Chondrocyte (in vitro differentiated cells): ENCODE measurements around the gene SLC45A2. TPM values are rescaled to one million over a fixed set of nuclear protein-coding genes. Genes with fewer than 3 reads are reported as not detected.
"Not testable (repeated sequence)": the region's sequence is repeated elsewhere in the genome, so short reads cannot be mapped to it uniquely, and the experiment has no call there.

Experiments
- DNase-seq: peaks from one replicate; pipeline ENCODE4 v3.0.0; 2021; ENCODE audit warnings: mixed read lengths, low spot score
- H3K27ac Mint-ChIP-seq: one replicate; pipeline ENCODE4 v1.8.0; 2021; ENCODE audit warnings: mild to moderate bottlenecking, moderate library complexity, mixed read lengths; ENCODE audit not compliant: unreplicated experiment
- H3K27me3 Mint-ChIP-seq: 2 replicates; pipeline ENCODE4 v1.8.0; 2021; ENCODE audit warnings: low read depth, mixed read lengths
- H3K36me3 Mint-ChIP-seq: 2 replicates; pipeline ENCODE4 v1.8.0; 2021; ENCODE audit warnings: low read depth, mixed read lengths
- H3K4me1 Mint-ChIP-seq: 2 replicates; pipeline ENCODE4 v1.8.0; 2021; ENCODE audit warnings: low read depth, mild to moderate bottlenecking, mixed read lengths
- H3K4me3 Mint-ChIP-seq: one replicate; pipeline ENCODE4 v1.8.0; 2021; ENCODE audit warnings: mild to moderate bottlenecking, moderate library complexity, mixed read lengths; ENCODE audit not compliant: unreplicated experiment
- H3K9me3 Mint-ChIP-seq: 2 replicates; pipeline ENCODE4 v1.8.0; 2021; ENCODE audit warnings: low read depth, mixed read lengths
- long read RNA-seq: library from polyadenylated mRNA; stranded (forward); transcript quantifications from one replicate; pipeline ENCODE4 v2.0.0, GENCODE V29; 2021
- total RNA-seq: library from RNA; stranded (reverse); gene quantifications from 3 replicates; pipeline ENCODE4 v1.2.1, GENCODE V29; 2021
- TF ChIP-seq, protein P1 (sequence below): fragments of 200-600 bp; sonication (generic); IDR thresholded peaks from 2 replicates; pipeline ENCODE4 v1.5.0; 2021; ENCODE audit warnings: antibody characterized with exemption, mild to moderate bottlenecking, moderate library complexity

SLC45A2 gene, protein sequence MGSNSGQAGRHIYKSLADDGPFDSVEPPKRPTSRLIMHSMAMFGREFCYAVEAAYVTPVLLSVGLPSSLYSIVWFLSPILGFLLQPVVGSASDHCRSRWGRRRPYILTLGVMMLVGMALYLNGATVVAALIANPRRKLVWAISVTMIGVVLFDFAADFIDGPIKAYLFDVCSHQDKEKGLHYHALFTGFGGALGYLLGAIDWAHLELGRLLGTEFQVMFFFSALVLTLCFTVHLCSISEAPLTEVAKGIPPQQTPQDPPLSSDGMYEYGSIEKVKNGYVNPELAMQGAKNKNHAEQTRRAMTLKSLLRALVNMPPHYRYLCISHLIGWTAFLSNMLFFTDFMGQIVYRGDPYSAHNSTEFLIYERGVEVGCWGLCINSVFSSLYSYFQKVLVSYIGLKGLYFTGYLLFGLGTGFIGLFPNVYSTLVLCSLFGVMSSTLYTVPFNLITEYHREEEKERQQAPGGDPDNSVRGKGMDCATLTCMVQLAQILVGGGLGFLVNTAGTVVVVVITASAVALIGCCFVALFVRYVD
- total RNA-seq = 0.12 to 0.51 TPM in 2 of 3 replicates, not detected in the other
- long read RNA-seq = 0 reads

DNA sequence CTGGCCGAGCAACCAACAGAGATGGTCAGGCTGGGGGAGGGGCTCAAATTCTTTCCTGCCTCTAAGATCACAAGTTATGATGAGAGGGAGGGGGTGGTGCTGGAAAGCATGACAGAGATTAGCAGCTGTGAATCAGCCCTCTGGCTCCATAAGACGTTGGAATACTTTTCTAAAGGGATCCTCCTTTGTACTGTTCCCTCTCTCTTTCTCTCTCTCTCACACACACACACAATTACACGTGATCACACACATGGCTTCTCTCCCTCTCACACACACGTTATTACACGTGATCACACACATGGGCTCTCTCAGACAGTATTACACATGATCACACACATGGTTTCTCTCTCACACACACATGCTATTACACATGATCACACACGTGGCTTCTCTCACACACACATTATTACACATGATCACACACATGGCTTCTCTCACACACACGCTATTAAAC lies at the start of gene SLC45A2:
SLC45A2 (minus strand) TSS at position 23 of the 454 bp plus-strand sequence. CDS start 110 bp downstream, outside the sequence.
- Mint-ChIP-seq H3K27me3 (no peaks in the 10 kb centered on the region), H3K4me1 (peaks cover 2% of the 10 kb centered on the region), H3K9me3 (no peaks in the 10 kb centered on the region), H3K4me3 (no peak within 1 kb of the TSS), H3K36me3 (peaks cover 20% of the 10 kb centered on the region), H3K27ac (no peak within 1 kb of the TSS)
- TF ChIP-seq, protein P1, sequence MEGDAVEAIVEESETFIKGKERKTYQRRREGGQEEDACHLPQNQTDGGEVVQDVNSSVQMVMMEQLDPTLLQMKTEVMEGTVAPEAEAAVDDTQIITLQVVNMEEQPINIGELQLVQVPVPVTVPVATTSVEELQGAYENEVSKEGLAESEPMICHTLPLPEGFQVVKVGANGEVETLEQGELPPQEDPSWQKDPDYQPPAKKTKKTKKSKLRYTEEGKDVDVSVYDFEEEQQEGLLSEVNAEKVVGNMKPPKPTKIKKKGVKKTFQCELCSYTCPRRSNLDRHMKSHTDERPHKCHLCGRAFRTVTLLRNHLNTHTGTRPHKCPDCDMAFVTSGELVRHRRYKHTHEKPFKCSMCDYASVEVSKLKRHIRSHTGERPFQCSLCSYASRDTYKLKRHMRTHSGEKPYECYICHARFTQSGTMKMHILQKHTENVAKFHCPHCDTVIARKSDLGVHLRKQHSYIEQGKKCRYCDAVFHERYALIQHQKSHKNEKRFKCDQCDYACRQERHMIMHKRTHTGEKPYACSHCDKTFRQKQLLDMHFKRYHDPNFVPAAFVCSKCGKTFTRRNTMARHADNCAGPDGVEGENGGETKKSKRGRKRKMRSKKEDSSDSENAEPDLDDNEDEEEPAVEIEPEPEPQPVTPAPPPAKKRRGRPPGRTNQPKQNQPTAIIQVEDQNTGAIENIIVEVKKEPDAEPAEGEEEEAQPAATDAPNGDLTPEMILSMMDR = no peak
- no peak for DNase-seq

DNA sequence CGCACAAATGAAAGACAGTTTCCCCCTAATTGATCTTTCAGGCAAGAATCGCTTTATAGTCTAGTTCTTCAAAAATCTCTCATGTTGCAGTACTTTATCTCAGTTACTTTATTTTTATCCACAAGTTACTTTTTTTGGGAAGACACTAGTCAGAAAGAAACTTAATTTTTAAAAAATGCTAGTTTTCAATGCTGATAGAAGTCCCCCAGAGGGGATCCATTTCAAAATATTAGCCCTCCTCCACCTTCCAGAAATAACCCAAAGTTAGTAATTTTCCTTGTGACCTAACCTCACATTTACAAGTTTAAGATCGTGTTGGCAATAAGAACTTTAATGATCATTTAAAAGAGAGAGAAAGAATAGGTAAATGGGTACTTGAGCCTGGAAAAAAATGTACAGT lies 47.5 kb upstream of the SLC45A2 start:
- Mint-ChIP-seq H3K27ac (no peak overlapping the region), H3K4me3 (no peak overlapping the region), H3K9me3 (peaks cover 2% of the 10 kb centered on the region), H3K27me3 (no peaks in the 10 kb centered on the region), H3K4me1 (peaks cover 2% of the 10 kb centered on the region), H3K36me3 (peaks cover 7% of the 10 kb centered on the region)
- DNase-seq = no peak
- TF ChIP-seq, protein P1 = no peak

DNA sequence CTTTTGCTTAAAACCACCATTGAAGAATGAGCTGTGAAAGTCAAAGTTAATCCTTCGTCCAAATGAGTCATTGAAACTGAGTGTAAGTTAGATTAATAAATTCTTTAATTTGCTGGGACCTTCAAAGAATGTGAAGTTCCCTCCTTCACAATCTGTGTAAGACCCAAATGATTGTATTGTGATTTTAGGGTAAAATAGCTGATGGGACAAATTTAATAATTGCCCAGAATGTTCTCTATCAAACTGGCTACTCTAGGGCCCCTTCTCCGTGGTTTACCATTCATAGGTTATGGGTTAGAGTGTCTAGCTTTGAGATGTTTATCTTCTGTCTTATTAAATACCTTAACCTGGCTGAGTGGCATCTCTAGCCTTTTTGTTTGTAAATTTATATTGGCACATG lies 46.6 kb upstream of the SLC45A2 start:
- Mint-ChIP-seq H3K4me3 (no peak overlapping the region), H3K27me3 (no peaks in the 10 kb centered on the region), H3K9me3 (peaks cover 2% of the 10 kb centered on the region), H3K27ac (no peak overlapping the region), H3K36me3 (peaks cover 7% of the 10 kb centered on the region), H3K4me1 (no peaks in the 10 kb centered on the region)
- TF ChIP-seq, protein P1 = no peak
- DNase-seq = no peak

DNA sequence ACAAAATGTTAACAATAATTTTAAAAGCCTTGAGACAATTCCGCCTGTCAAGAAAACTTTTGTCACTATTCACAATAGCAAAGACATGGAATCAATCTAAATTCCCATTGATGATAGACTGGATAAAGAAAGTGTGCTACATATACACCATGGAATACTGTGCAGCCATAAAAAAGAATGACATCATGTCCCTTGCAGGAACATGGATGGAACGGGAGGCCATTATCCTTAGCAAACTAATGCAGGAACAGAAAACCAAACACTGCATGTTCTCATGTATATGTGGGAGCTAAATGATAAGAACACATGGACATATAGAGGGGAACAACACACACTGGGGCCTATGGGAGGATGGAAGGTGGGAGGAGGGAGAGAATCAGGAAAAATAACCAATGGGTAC lies 46.1 kb upstream of the SLC45A2 start:
- H3K27me3 Mint-ChIP-seq, H3K4me1 Mint-ChIP-seq, H3K4me3 Mint-ChIP-seq, H3K27ac Mint-ChIP-seq, DNase-seq, H3K9me3 Mint-ChIP-seq, H3K36me3 Mint-ChIP-seq: not testable (repeated sequence)

DNA sequence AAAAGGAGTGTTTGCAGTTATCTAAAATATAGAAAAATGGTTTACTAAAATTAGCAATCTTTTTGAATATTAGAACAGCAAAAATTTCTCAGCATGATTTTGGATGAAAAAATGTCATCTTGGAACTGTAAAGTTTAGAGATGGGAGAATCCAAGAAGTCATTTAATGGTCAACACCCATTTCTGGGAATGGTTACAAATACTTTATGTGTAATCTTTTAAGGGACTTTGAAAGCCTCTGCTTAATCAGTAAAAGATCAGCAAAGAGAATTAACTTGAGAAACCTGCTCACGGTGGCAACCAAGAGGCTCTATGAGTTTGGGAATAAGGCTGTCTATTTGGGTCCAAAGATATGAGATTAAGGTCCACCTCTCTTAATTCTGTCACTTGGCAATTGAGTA lies 45.6 kb upstream of the SLC45A2 start:
- DNase-seq = no peak
- Mint-ChIP-seq H3K4me3 (no peak overlapping the region), H3K4me1 (no peaks in the 10 kb centered on the region), H3K9me3 (peaks cover 2% of the 10 kb centered on the region), H3K36me3 (peaks cover 7% of the 10 kb centered on the region), H3K27me3 (no peaks in the 10 kb centered on the region), H3K27ac (no peak overlapping the region)
- TF ChIP-seq, protein P1 = no peak
